ENCODE results near the gene GABRR3.

The GABRR3 gene

GRCh38 chr3:97988784-97989568 lies 46.1 kb downstream of the GABRR3 start:
- no peak for DNase-seq (ENCODE audit: low read depth)

GRCh38 chr3:97987306-97987705 lies 47.8 kb downstream of the GABRR3 start:
- no peak for DNase-seq (ENCODE audit: low read depth)

DNA sequence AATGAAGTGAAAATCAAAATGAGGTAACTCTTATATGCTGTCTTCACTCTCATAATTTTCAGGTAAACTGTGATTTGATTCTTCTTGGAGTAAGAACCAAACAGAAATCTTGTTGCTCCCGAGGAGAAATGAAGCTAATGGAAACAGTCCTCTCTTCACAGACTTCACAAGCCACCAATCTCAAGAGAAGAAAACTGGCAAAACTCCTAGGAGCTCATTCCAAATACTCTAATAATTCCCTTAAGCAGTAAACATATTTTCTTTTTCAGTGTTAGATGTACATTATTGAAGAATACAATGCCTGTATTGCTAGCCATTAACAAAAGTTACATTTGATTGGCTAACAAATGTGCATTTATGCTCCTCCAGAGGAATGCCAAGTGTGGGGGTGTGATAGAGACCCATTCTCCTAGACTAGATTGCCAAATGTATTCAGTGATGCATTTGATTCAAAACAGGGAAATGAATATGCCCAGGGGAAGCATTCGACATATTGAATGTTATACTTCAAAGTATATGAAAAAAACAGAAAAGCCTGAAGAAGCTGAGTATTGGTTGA lies 51.1 kb downstream of the GABRR3 start:
- no peak for DNase-seq (ENCODE audit: low read depth)

GRCh38 chr3:97981886-97982285 lies 53.2 kb downstream of the GABRR3 start:
- DNase-seq (ENCODE audit: low read depth), result no peak

DNA sequence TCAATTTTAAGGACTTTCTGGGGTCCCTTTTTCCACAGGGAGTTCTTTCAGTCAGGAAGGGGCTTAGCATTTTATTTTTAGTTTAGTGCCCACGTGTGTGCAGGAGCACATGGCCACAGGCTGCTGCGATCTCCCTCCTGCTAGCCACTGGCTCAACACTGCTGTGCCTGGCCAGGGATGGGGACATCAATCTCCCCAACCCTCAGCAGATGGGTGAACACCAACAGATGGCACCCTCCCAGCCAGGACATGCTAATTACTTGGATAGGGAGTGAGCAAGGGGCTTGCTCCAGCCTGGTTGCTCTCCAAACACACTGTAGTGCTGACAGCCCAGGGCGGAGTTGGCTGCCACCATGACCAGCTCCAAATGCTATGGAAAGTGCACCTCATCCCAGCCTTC lies 55.5 kb downstream of the GABRR3 start:
- no peak for DNase-seq (ENCODE audit: low read depth)

DNA sequence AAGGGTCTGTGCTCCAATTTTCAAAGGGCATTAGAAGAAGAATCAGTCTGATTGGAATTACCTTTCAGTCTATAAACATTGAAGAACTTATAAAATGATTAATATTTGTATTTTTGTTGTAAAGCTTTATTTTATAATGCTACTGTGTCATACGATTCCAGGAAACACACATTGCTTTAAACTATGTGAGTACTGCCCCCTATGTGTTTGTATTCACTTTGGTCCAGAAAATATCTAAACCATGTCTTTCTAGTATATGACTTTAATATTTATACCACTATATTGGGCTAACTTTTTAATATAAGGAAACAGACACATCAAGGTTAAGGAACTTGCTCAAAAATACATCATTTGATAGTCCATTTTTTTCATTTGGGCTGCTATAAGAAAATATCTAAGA lies 59.6 kb downstream of the GABRR3 start:
- no peak for DNase-seq (ENCODE audit: low read depth)

DNA sequence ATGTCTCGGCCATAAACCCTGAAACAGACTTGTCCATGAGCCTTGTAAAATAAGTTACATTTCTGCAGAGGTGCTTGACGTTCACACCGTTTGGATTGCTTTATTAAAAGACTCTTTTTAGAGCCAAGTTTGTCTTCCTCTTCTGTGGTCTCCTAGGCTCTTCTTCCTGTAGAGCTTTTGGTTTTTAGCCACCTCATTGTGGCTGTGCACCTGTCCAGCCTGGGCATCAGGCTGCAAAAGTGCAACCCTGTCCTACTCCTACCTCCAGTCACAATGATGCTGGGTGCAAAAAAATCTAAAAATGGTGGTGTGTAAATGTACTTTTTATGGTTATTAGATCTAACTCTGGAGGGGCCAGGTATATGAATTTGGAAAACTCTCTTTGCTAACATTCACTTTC lies 60.1 kb downstream of the GABRR3 start:
- DNase-seq (ENCODE audit: low read depth), result no peak

DNA sequence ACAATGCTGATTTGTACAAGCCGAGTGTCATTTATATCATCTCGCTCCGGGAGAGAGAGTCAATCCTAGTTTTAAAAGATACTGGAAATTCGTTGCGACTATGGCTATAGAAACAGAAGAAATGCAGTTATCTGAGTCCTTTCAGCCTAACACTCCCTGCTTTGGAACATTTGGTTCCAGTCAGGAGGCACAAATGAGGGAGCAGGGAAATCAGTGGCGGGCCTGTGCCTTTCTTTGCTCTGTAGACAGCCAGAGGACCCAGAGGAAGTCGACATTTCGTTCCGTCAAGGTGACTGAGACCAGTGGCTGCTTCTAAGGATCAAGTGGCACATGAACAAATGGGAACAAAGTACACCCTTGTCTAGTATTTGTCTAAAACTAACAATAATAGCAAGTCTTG lies 62.1 kb downstream of the GABRR3 start:
- DNase-seq (ENCODE audit: low read depth), result no peak

GRCh38 chr3:97971679-97972567 lies 63.2 kb downstream of the GABRR3 start, which contains the start of gene RIOX2:
TSS of gene RIOX2 (minus strand) at chr3:97972431. CDS start at chr3:97967593, 4,838 bp downstream.
- peak; percentile 71 for DNase-seq (ENCODE audit: low read depth)

GRCh38 chr3:97970956-97971620 lies 64.0 kb downstream of the GABRR3 start:
- DNase-seq (ENCODE audit: low read depth), result no peak

DNA sequence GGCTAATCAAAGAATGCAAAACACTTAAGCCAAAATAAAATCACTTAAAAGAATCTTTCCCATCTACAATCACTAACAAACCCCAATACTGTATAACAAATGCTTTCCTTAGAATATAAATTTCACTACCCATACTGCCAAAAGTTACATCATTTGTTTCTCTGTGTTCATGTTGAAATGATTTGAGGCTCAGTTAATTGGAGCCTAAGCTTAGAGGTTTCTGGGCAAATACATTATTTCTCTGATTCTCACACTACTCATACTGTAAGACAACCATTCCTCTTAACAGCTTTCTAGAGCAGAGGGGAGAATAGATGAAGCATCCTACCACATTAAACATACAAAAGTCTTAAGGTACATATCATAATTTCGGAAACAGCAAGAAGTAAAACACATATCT lies 65.0 kb downstream of the GABRR3 start:
- no peak for DNase-seq (ENCODE audit: low read depth)

DNA sequence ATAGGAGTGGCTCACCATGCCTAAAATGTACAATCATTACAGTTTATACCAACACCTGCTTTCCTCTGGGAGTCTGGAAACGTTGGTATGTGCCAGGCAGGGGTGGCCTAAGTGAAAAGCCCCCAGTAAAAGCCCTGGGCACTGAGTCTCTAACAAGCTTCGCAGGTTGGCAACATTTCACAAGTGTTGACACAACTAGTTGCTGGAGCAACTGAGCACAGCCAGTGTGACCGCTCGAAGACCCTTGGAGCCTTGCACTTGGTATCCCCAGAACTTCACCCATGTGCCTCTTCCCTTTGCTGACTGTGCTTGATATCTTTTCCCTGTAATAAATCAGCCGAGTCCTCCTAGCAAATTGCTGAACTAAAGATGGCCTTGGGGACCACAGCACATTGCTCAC lies 65.6 kb downstream of the GABRR3 start:
- DNase-seq (ENCODE audit: low read depth), result no peak

- no peak for DNase-seq (ENCODE audit: low read depth)
These were observed 66.7 kb downstream of the GABRR3 start for GRCh38 chr3:97968376-97968775.

DNA sequence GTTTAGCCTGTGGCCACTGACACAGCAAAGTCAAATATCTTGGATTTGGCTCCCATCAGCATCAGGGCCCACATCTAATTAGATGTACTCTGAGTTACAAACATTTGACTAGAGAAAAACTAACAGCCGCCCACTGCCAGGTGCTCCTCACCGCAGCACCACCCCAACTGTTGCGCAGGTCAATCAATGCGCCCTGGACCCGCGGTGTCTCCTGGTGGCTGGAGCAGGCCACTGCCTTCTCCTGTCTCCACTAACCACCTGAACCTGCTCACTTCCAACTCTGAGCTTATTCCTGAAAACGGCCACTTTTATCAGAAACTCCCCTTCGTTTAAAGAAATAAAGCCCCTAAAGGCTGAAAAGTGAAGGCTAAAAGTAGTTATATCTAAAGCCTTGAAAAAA lies 67.1 kb downstream of the GABRR3 start:
- DNase-seq (ENCODE audit: low read depth), result no peak

DNA sequence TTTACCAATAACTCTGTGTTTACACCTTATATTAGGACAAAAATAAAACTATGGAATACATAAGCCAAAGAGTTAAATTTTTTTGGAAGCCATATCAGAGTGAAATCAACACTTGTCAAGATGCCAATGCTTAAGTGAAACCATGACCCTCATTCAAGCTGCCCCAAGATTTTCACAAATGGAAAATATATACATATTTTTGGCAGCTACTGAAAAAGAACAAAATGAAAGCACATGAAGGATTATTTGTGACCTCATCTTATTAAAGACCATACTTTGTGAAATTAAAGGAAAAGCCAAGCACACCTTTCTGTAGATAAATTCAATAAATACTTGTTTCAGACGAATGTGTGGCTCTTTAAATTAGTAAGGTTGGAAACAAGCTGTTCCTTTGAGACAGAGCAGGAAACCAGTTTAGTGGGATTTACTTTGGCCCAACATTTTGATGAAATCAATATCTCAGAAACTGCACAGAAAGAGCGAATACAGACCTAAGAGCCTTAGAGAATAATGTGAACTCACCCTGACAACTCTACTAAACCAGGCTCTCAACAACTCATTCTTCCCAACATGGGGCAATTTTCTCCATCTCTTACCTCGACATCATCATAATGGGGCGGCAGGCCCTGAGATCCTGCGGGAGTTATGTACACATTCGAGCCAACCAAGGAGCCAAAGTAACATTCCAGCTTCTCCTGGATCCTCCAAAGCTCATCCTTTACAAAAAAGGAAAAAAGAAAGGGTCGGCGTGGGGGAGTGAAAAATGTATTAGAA lies 73.9 kb downstream of the GABRR3 start:
- no peak for DNase-seq (ENCODE audit: low read depth)

- no peak for DNase-seq (ENCODE audit: low read depth)
These were observed 74.6 kb downstream of the GABRR3 start for GRCh38 chr3:97960551-97960950.

DNA sequence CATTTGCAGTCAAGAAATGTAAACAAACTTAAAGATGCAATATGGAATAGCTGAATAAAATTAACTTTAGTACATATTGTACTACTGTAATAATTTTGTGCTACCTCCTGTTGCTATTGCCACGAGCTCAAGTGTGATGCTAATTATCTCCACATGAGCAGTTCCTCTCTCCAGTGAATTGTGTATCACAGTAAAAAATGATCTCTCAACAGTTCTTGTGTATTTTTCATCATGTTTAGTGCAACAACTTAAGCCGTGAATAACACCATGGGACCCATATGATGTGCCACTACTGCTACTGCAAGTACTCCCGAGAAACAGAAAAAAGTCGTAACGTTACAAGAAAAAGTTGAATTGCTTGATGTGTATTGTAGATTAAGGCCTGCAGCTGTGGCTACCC lies 75.2 kb downstream of the GABRR3 start:
- DNase-seq (ENCODE audit: low read depth), result no peak

- DNase-seq (ENCODE audit: low read depth), result no peak
These were observed 76.3 kb downstream of the GABRR3 start for GRCh38 chr3:97958796-97959195.

GRCh38 chr3:97958396-97958795 lies 76.7 kb downstream of the GABRR3 start:
- peak; percentile 24 for DNase-seq (ENCODE audit: low read depth)

- DNase-seq (ENCODE audit: low read depth), result no peak
These were observed 77.4 kb downstream of the GABRR3 start for GRCh38 chr3:97957617-97958311.

DNA sequence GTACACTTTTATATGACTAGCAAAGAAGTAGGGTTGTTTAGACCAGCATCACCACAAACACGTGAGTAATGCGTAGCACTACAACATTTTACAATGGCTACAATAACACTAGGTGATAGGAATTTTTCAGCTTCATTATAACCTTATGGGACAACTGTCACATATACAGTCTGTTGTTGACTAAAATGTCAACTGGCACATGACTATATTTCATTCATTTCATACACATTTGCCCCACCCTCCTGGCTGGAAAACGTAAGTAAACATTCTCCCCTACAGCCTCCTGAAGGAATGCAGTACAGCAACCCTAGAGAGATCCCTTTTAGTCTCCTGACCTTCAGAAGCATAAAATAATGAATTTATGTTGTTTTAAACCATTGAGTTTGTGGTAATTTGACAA lies 79.1 kb downstream of the GABRR3 start:
- DNase-seq (ENCODE audit: low read depth), result no peak
